Suppressor macrophage treated with lipopolysaccharide for 4 hours (primary cell): Measurements from ENCODE around the gene EIF2S3.
"Not testable (repeated sequence)": the region's sequence is repeated elsewhere in the genome, so short reads cannot be mapped to it uniquely, and the experiment has no call there.

Experiments
- DNase-seq: peaks from one replicate; pipeline ENCODE4 v3.0.0-alpha.2; 2020

The EIF2S3 gene

DNA sequence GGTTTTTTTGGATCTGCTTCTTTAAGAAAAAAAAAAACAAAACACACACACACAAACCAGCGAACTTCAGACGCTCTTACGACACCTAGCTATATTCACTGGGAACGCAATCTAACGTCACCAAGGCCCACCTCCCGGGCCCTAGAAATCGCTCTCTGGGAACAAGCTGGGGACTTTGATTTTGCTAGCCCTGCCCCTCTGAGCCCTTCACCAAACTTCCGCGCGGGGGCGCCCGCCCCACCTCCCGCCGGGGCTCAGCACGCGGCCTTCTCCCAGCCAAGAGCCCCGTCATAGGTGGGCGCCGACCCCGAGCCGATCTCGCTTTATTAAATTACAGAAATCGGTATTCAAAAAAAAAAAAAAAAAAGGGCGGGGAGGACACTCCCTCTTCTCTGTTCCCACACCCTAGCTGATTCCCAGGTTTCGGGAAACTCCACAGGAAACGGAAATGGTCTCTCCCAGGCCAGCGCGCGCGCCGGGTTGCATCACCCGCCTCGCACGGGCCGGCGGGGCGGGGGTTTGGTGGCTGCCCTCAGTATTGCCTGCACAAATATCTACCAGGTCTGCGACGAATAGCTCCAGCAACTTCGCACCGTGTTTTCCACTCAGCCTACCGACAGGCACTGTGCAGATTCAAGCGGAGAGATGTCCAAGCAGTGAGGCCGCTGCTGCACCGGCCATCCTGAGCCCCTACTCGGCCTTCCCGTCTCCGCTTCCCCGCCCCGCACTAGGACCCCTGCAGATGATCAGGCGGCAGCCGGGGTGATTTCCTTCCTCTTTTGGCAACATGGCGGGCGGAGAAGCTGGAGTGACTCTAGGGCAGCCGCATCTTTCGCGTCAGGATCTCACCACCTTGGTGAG is at the start of gene EIF2S3:
EIF2S3 (plus strand) TSS at position 775 of the 861 bp plus-strand sequence; CDS start at position 788, 13 bp downstream.
- peak; percentile 91 for DNase-seq

GRCh38 chrX:24005028-24005427 is 49.7 kb upstream of the EIF2S3 start:
- DNase-seq: no peak

DNA sequence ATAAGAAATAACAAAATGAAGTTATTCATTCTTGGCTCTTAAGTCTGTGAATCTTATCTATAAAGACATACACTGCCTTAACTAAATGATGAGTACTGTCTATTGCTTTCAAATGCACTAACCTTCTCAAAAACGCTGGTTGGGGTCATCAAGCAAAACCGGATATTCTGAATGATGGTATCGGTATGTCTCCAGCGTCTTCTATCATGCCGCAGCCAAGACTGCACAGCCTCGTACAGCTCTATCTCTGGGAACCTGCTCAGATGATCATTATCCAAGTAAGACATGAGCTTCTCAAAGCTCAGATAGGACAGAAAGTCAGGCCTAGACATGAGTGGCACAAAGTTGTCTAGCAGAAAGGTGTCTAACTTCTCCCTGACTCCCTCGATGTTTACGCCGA is 48.9 kb upstream of the EIF2S3 start:
- no peak for DNase-seq

DNA sequence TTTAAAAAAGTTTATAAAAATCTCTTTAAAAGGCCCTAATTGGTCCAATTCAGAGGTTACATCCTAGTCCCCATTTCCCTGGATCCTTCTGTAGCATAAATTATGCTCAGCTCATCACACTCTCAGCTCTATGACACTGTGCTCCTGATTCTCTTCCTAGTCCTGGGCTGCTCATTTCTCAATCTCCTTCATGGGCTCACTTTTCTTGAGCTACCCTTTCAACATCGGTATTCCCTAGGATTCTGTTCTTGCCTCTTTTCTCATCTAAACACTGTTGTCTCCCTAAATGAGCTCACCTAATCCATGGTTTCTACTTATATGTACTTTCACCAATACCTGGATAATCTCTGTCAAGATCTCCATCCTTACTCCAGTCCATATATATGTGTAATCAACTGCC is 42.5 kb upstream of the EIF2S3 start:
- no peak for DNase-seq

DNA sequence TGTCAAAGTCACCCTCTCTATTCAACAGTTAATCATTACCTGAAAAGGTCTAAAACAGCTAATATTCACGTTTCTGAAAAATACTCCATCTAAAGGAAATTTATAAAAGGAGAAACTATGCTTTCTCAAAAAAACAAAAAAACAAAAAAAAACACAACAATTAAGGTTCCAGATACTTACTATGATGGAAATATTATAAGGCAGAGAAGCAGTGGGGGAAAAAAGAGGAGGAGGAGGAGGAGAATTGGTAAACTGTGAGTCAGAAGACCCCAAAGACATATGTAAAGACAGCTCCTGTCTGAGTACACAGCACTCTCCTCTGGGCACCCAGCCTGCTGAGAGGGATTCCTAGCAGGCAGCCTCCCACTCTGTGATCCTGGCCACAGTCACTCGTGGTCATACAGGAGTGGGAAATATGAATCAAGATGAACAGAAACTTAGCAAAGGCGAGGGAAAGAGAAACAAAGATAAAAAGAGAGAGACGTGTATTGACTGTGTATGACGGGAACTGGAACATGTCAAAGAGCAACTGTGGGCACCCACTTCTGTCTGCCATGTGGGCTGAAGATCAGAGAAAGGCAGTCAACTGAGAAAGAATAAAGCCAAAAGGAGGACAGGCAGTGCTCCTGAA is 40.3 kb upstream of the EIF2S3 start:
- peak; percentile 46 for DNase-seq

DNA sequence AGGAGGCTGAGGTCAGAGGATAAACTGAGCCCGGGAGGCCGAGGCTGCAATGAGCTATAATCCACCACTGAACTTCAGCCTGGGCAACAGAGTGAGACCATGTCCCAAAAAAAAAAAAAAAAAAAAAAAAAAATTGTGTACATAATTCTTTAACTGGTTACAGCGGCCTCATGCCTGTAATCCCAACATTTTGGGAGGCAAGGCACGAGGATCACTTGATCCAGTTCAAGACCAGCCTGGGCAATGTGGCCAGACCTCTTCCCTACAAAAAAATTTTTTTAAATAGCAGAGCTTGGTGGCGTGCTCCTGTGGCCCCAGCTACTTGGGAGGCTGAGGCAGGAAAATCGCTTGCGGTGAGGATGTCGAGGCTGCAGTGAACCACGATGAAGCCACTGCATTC is 37.1 kb upstream of the EIF2S3 start:
- DNase-seq: no peak

DNA sequence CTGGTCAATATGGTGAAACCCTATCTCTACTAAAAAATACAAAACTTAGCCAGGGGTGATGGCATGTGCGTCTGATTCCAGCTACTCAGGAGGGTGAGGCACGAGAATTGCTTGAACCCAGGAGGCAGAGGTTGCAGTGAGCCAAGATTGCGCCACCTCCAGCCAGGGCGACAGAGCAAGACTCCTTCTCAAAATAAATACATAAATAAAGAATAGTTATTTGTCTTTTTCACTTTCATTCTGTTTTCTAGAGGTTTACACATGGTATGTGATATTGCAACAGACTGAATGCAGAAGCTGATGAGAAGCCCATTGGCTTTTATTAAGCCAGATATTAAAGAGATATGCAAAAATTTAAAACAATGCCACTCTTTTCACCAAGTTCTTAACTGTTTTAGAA is 35.9 kb upstream of the EIF2S3 start:
- DNase-seq: peak; percentile 35

- no peak for DNase-seq
Measured at GRCh38 chrX:24019448-24019847, 35.3 kb upstream of the EIF2S3 start.

DNA sequence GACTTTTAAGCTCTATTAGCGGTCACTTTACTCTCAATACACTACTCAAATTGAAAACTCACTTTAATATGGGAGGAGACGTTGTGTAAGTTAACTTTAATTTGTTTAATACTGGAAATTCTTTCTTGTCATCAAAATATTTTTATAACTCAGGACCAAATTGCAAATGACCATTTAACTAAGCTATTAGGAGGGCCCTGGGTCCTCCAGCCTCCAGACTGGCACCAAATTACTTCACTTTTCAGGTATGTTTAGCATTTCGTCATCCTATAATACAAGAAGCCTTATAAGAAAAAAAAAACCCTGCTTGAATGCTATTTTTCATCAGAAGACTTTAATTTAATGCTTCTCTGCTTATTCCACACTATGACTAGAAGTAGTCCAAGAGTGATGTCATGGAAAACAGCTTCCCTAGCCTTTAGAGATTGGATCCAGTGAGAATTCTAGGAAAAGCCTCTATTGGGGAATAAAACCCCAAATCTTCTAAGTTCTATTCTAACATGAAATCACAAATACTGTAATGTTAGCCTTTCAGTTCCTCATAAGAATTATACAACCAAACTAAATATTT is 34.4 kb upstream of the EIF2S3 start:
- no peak for DNase-seq

DNA sequence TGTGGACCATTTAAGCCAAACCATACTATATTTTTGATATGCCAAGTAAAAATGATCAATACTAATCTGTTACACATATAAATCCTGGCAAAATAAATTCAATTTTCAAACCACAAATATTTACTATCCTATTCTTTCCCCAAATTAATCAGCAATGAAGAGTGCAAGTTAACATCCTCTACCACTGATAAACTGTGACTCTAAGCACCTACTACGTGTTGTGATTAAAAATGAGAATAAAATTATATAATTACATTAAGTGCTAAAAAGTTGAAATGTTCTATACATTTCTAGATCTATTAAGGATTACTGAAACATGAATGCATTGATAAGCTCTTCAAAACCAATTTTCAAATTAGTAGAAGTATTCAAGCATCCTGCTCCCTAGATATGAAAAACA is 31.2 kb upstream of the EIF2S3 start:
- DNase-seq: no peak

GRCh38 chrX:24023972-24024669 is 30.6 kb upstream of the EIF2S3 start:
- DNase-seq: peak; percentile 18

DNA sequence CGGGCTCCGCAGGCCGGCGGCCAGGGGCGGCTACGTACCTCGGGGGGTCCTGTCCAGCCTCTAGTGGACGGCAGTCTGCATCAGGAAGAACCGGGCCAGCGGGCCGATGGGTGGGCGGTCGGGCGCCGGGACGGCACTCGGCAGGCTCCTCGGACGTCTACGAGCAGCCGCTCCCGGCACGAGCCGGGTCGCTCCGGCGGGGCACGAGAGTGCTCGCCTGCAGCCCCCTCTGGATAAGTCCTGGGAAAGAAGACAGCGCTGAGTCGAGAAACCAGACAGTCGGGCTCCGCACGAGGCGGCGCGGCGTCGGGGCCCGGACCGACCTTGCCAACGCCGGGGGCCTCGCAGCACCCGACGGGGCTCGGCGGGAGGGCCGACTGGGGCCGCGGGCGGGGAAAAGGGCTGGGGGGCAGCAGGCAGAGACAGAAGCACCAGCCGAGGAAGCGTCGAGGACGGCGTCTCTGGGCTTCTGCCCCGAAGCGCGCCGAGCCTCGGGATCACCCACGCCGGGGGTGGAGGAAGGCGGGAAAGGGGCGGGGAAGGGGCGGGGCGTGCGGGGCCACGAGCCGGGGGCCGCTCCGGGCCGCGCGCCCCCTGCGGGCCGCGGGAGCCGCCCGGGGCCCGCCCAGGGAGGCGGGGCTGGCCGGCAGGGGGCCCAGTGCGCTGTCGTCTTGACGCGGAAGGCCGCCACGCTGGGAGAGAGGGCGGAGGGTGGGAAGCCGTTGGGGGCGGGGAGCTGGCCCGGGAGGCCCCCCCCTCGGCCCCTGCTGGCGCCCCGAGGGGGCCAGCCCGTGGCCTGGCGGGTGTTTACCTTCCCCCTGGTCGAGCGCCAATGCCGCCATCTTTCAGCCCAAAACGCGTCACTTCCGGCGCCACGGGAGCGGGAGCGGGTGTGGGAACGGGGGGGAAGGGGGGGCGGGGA is 29.7 kb upstream of the EIF2S3 start:
- DNase-seq: peak; percentile 85

DNA sequence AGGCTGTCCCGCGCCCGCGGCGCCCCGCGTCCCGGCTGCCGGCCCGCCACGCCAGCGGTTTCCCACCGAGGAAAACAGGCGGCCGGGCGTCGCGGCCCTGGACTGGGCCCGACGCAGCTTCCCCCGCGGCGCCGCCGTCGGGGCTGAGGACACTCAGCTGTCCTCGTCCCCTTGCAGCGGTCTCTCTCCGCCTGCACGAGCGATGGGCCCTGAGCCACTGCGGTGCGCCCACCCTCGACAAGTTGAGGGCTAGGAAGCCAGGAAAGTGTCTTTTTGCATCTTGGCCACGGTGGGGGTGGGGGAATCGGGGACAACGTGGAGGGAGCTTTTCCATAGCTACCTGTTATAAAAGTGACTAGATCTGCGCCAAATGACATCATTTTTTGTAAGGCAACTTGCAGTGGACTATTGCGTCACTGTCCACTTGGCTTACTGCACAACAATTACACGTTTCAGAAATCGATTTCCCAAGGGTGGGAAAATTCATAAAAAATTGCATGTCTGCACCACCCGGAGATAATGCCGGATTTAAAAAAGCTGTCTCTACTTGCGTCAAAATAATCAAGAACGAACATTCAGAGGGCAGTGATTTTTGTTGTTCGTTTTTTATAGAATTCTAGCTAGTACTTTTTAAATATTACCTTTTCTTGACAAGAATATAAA is 28.9 kb upstream of the EIF2S3 start:
- peak; percentile 46 for DNase-seq

DNA sequence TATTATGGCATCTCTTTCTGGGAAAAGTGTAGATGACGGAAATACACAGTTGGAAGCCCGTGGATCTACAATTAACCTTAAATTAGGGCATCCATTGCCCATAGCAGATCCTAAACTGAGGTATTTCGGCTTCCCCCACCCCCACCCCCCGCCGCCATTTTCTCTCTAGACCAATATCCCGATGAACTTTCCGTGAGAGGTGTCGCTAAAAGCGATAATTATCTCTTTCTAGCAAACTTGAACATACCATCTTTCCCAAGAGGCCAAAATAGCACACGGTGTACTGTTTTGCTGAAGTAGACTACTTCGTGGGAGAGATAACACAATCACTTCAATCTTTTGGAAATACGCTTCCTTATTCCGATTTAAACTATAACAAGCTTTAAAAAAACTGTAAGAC is 28.3 kb upstream of the EIF2S3 start:
- peak; percentile 13 for DNase-seq

GRCh38 chrX:24027086-24027485 is 27.7 kb upstream of the EIF2S3 start, which contains the start of gene KLHL15:
TSS of gene KLHL15 (minus strand) at chrX:24027186. CDS start at chrX:24006693, 20,493 bp downstream.
- DNase-seq: no peak

DNA sequence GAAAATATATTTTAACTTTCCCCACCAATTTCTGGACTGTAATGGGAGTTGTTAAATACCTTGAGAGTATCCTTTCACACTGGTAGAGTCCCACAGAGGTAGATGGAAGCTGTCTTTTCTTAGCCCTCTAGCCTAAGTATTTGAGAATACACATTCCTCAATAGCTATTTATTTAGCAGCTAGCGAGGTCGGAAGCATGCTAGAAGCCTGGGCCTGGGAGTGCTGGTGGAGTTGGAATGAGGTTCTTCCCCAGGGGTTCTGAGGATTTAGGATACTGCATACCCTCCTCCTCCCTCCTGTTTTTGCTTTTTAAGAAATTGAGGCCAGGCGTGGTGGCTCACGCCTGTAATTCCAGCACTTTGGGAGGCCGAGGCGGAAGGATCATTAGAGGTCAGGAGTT is 26.8 kb upstream of the EIF2S3 start:
- no peak for DNase-seq

DNA sequence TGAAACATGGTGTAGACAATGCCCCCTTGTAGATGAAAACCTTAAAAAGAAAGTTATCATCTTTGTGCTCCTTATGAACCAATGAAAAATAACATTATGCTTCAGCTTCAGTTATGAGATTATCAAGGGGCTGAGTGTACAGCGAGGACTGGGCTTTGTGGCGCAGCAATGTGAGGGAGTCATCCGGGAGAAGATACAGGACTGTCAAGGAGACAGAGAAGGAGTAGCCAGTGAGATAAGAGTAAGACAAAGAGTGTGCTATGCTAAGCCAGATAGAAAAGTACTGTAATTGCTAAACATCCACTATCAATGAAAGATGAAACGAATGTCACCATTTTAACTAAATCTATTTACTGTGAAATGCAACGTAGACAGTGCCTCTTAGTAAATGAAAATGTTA is 24.2 kb upstream of the EIF2S3 start:
- no peak for DNase-seq

- no peak for DNase-seq
Measured at GRCh38 chrX:24034485-24034884, 20.3 kb upstream of the EIF2S3 start.

DNA sequence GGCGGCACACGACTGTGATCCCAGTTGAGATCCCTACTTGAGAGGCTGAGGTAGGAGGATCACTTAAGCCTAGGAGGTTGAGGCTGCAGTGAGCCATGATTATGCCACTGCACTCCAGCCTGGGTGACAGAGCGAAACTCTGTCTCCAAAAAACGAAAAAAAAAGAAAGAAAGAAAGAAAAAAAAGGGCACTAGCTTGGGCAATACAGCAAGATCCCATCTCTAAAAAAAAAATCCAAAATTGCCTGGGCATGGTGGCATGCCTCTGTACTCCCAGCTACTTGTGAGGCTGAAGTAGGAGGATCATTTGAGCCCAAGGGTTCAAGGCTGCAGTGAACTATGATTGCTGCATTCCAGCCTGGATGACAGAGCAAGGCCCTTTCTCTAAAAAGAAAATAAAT is 17.0 kb upstream of the EIF2S3 start:
- DNase-seq: no peak

- not testable (repeated sequence) for DNase-seq
Measured at GRCh38 chrX:24046060-24046459, 8.7 kb upstream of the EIF2S3 start.

DNA sequence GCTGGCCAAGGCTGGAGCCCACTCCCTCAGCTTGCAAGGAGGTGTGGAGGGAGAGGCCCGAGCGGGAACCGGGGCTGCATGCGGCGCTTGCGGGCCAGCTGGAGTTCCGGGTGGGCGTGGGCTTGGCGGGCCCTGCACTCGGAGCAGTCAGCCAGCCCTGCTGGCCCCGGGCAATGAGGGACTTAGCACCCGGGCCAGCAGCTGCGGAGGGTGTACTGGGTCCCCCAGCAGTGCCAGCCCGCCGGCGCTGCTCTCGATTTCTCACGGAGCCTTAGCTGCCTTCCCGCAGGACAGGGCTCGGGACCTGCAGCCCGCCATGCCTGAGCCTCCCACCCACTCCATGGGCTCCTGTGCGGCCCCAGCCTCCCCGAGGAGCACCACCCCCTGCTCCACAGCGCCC is 5.1 kb upstream of the EIF2S3 start:
- not testable (repeated sequence) for DNase-seq
